Non-pigmented ciliary epithelial cell (primary cell): ENCODE results near the gene BARX2.

Experiments used
- DNase-seq: peaks from one replicate; pipeline ENCODE4 v3.0.0-alpha.2; 2010; ENCODE audit warnings: low read depth

The BARX2 gene

DNA sequence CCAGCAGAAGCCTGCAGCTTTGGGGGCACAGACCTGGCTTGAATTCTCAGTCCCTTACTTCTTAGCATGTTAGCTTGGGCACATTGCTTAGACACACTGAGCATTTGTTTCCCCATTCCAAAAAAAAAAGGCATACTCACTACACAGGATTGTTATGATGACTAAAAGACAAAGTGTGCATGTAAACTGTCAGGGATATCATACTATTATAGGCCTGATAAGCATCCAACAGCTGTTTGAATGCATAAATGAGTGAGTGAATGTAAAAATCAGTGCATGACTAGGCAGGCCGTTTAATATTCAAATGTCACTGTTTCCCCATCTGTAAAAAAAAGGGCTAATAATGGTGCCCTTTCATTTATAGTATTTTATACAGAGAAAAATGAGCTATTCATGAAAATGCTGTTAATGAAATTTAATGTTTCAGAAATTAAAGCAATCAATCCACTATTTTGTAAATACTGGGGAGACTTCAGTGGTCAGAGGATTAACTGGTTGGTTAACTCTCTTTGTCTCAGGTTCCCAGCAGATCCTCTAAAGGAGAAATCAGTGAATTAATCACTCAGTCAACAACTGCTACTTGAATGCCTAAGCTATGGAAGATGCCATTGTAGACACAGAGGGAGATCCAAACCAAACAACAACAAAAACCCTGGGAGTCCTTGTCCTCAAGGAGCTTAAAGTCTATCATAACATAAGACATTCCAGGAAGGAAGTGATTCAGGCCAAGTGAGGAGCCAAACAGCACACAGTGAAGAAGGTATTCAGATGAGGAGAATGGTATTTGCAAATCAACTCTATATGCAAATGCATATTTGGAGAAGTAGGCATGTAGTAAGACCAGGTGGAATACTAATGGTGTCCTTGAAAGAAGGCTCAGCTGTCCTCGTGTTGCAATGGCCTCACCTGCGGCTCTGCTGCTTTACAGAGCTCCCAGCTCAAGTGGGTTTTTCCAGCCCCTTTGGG, 26.8 kb downstream of the BARX2 start:
- no peak for DNase-seq

GRCh38 chr11:129404731-129405130, 29.1 kb downstream of the BARX2 start:
- no peak for DNase-seq

DNA sequence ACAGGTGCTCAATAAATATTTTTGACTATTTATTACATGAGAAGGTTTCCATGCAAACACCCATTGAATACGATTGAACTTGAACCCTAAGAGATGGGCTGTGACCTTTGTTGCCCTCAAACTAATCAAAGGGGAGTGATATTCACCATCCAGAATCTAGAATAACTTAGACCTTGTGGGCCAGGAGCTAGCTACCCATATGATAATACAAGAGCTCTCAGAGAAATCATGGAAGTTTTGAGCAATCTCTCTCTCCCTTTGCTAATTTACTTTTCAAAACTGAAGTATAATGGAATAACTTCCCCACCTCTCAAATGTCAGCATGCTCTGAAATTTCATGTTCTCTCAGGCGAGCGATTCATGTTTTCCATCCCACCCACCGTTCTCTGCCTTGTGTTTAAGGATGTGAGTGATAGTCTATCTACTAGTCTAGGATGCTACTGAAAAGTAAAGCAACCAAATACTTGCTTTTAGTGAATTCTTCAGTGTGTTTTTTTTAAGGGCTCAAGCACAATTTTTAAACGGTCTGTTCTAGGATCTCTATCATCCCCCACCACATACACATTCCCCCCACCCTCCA, 33.3 kb downstream of the BARX2 start:
- DNase-seq, result no peak

DNA sequence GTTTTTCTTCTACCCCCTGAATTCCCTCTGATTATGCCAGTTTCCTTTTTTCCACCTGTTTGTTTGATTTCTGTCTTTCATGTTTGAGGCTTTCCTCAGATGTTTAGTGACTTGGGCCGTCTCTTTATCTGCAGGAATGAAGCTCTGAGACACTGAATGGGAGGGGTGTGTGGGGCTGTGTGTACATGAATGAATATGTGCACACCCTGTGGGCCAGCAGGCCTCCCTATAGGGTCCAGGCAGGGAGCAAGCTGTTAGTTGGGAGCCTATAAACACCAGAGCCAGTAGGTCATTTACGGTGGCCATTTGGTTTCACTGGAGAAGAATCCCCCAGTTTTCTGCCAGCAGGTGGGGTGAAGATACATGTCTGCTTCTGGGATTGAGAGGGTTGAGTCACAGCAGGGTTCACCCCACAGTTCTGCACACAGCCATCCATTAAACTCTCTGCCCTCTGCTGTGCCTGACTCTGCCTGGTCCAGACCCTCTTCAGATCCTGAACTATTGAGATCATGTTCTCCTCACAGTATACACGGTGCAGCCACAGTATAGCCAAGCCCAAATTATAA, 34.8 kb downstream of the BARX2 start:
- DNase-seq, result no peak

DNA sequence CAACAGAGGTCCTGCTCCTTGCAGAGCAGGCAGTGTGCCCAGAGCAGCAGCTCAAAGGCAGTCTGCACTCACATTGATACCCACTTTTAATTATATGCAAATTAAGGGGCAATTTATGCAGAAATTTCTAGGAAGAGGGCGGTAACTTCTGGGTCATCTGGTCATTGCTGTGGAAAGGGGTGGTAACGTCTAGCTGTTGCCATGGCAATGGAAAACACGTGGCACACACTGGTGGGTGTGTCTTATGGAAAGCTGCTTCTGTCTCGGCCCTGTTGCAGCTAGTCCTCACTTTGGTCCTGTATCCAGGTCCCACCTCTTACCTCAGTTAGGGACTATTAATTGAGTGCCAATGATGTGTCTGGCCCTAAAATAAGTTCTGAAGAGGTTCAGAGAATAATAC, 36.8 kb downstream of the BARX2 start:
- no peak for DNase-seq

- no peak for DNase-seq
Observed at GRCh38 chr11:129414144-129414872, 38.7 kb downstream of the BARX2 start.

GRCh38 chr11:129416080-129416820, 40.6 kb downstream of the BARX2 start:
- DNase-seq, result no peak

DNA sequence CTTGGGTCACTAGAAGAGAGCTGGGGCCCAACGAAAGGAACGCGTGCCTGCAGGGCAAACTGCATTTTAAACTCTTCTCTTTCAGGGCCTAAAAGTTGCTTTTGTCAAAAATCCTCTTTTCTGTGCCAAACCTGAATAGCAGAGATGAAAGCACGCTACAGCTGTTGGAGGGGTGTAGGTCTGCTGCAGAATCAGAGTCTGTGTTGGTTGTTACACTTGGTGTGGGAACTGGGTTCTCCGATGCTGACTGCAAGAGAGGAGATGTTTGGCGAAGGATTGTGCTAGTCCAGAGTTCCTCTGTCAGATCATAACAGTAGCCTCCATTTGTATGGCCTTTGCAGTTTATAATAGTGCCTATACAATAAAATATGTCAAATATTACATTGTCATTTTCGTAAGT, 41.8 kb downstream of the BARX2 start:
- no peak for DNase-seq

DNA sequence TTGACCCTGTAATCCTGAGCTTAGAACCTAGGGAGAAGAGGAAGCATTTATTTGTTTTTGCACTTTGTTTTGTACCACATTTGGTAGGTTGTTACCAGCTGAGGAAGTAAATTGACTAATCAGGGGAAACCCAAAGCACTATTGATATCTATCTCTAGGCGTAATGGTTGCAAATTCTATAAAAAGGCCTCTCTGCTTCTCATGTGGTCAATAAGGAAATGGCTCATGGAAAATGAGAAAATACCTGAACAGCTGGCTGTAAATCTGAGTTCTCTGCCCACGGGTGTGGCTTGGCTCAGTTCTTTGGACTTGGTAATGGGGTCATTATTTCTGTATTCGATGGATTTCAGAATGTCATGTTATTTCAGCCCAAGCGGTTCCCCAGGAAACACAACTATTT, 42.4 kb downstream of the BARX2 start:
- DNase-seq, result no peak

DNA sequence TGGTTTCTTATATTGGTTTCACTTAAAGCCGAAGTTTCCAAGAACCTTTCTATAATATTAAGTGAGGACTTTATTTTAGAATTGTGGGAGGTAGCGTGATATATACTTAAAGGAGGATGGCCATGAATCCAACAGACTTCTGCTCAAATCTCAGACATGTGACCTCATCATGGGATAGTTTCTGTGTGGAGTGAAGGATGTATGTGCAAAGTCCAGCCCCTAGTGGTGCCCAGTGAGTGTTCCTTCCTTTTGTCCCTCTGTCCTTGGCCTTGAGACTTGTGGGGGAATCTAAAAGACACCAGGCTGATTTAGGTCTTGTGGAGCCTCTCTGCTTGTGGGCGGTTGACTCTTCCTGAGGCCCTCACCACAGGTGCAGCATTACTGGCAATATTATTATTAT, 43.7 kb downstream of the BARX2 start:
- no peak for DNase-seq

DNA sequence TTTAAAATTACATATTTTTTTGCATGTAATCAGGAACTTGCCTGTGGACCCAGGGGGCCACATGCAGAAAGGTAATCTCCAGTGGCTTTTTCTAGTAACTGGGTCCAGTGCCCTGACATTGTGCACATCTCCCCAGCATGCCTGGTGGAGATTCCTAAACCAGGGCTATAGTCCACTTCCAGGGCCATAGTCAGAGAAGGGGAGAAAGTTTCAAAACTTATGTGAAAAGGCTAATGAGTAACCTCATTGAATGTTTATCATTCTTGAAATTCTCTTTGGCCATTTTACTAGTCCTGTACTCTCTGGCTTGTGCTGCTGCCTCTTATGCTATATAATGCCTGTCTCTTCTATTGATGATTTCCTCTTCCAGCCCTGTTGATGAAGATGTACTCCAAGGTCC, 47.8 kb downstream of the BARX2 start:
- DNase-seq, result no peak

- no peak for DNase-seq
Observed at GRCh38 chr11:129425214-129425613, 49.6 kb downstream of the BARX2 start.

- no peak for DNase-seq
Observed at GRCh38 chr11:129426038-129426437, 50.4 kb downstream of the BARX2 start.

DNA sequence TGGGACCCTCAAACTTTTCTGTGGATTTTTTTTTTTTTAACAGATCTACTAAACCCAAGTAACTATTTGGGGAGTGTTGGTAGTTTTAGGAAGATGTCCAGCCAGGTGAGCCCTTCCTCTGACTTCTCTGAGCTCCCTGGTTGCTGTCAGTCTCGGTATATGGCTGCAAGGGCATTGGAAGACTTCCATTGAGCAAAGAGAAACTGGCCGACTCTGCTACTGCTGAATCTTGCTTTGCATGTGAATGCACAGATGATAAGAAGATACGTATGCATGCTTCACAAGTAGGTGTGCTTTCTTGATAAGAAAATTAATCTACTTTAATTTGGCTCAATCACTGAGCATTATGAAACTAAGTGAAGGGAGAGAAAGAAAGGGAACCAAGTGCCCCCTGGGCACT, 51.1 kb downstream of the BARX2 start:
- DNase-seq, result no peak

DNA sequence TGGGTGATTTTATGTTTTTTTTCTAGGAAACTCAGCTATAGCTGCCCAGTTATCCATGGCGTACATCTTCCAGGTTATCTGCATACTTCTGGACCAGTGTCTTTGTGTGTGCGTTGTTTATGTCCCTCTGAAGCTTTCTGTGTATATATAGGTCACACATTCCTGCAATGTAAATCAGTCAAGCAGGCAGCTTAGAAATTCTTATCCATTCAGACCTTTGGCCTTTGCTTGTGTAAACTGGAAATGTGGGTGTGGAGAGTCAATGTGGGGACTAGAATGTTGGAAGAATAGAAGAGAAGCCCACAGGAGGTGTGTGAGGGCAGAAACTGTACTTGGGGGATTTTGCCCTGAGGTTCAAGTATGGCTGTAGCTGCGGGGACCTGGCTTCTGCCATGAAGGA, 51.7 kb downstream of the BARX2 start:
- DNase-seq, result no peak

DNA sequence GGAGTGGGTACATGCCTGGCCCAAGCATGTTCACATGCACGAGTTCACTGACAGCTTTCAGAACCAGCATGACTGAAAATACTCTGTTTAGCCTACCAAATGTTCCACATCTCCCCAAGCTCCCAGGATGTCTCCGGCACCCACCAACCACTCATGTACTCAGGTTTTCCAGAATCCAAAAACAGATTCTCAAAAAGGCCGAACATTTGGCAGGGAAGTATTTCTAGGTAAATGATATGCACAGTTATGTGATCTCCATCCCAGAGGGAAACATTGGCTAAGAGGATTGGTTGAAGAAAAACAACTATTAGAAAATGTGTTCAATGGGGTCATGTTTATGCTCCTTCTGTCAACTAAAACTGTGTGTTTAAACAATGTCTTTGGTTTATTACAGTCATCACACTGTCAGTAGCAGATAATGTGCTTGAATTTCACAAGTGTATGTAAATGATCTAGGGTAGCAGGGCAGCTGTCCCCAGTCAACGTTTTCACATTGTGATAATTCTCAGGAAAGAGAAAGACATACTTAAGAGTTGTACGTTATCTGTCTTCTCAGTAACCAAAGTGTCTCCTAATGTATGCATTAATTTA, 52.3 kb downstream of the BARX2 start:
- DNase-seq, result no peak

DNA sequence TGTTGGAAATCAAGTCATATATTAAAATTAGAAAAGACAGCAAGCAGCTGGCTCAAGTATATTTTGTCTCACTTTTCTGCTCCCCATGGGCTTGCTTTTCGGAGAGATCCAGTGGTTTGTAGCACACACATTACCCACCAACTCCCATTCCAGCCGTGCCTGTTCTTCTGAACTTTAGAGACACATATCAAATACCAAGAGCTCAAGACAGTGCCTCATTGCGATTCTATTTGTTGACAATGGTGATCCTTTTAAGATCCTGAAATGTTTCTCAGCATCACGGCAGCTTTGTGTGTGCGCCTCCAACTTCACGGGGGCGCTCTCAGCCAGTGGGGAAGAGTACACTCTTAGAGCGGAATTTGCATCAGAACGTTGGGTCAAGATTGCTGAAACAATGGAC, 52.9 kb downstream of the BARX2 start:
- no peak for DNase-seq

- no peak for DNase-seq
Observed at GRCh38 chr11:129434641-129435498, 59.2 kb downstream of the BARX2 start.

GRCh38 chr11:129435499-129436245, 60.0 kb downstream of the BARX2 start:
- DNase-seq, result no peak

DNA sequence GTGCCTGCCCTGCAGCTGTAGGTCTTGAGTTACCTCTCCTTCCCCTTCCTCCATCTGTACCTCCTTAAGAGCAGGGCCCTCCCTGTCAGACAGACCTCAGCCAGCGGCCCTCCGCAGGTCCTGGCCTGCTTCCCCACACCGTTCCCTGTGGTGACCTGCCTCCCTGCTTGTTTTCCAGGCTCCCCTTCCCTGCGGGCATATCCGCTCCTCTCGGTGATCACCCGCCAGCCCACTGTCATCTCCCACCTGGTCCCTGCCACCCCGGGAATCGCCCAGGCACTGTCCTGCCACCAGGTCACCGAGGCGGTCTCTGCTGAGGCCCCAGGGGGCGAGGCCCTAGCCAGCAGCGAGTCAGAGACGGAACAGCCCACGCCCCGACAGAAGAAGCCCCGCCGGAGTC, 60.9 kb downstream of the BARX2 start:
- no peak for DNase-seq
